H9 (cell line): ENCODE data around the gene IZUMO4. TPM values are rescaled to one million over a fixed set of nuclear protein-coding genes. Genes with fewer than 3 reads are reported as not detected.

Source experiments
- DNase-seq: peaks from one replicate; pipeline ENCODE4 v3.0.0-alpha.2; 2017
- H2AFZ ChIP-seq: one replicate; pipeline ENCODE4 v1.6.1; 2013; ENCODE audit warnings: mild to moderate bottlenecking, low read length, control low read depth, moderate library complexity
- H2AK5ac ChIP-seq: 2 replicates; pipeline ENCODE4 v1.6.1; 2013; ENCODE audit warnings: low read length, control low read depth, mixed read lengths; ENCODE audit not compliant: insufficient read length
- H2BK120ac ChIP-seq: one replicate; pipeline ENCODE4 v1.6.1; 2013; ENCODE audit warnings: low read depth, mild to moderate bottlenecking, low read length, control low read depth, inconsistent platforms; ENCODE audit not compliant: poor library complexity, severe bottlenecking
- H2BK12ac ChIP-seq: 2 replicates; pipeline ENCODE4 v1.6.1; 2013; ENCODE audit warnings: low read length, control low read depth, mixed read lengths, low read depth; ENCODE audit not compliant: insufficient read length
- H2BK15ac ChIP-seq: 2 replicates; pipeline ENCODE4 v1.6.1; 2013; ENCODE audit warnings: low read depth, low read length, control low read depth
- H2BK20ac ChIP-seq: one replicate; pipeline ENCODE4 v1.6.1; 2013; ENCODE audit warnings: low read depth, mild to moderate bottlenecking, low read length, control low read depth, inconsistent platforms; ENCODE audit not compliant: poor library complexity, severe bottlenecking
- H2BK5ac ChIP-seq: 2 replicates; pipeline ENCODE4 v1.6.1; 2013; ENCODE audit warnings: low read length, control low read depth, mixed read lengths; ENCODE audit not compliant: insufficient read length
- H3K14ac ChIP-seq: 2 replicates; pipeline ENCODE4 v1.6.1; 2013; ENCODE audit warnings: low read length, control low read depth; ENCODE audit not compliant: insufficient read depth
- H3K18ac ChIP-seq: 2 replicates; pipeline ENCODE4 v1.6.1; 2013; ENCODE audit warnings: low read depth, mild to moderate bottlenecking, mixed read lengths, low read length, control low read depth; ENCODE audit not compliant: insufficient read length
- H3K23ac ChIP-seq: 2 replicates; pipeline ENCODE4 v1.6.1; 2013; ENCODE audit warnings: low read length, control low read depth, mixed read lengths, low read depth; ENCODE audit not compliant: insufficient read length
- H3K23me2 ChIP-seq: 2 replicates; pipeline ENCODE4 v1.6.1; 2013; ENCODE audit warnings: low read depth, mild to moderate bottlenecking, mixed read lengths, low read length, control low read depth; ENCODE audit not compliant: insufficient read length, poor library complexity, severe bottlenecking
- H3K27ac ChIP-seq: 2 replicates; pipeline ENCODE4 v1.5.1; 2013; ENCODE audit warnings: low read length, control low read depth, mixed read lengths, low read depth; ENCODE audit not compliant: insufficient read length
- H3K27me3 ChIP-seq: 2 replicates; pipeline ENCODE4 v1.6.1; 2013; ENCODE audit warnings: low read length, control low read depth, inconsistent platforms; ENCODE audit not compliant: insufficient read depth
- H3K4ac ChIP-seq: 2 replicates; pipeline ENCODE4 v1.6.1; 2013; ENCODE audit warnings: low read depth, mild to moderate bottlenecking, control low read depth, inconsistent platforms, low read length, moderate library complexity
- H3K4me1 ChIP-seq: 2 replicates; pipeline ENCODE4 v1.6.1; 2013; ENCODE audit warnings: low read length, control low read depth, inconsistent platforms; ENCODE audit not compliant: insufficient read depth
- H3K4me2 ChIP-seq: 2 replicates; pipeline ENCODE4 v1.6.1; 2013; ENCODE audit warnings: low read length, control low read depth, mixed read lengths; ENCODE audit not compliant: insufficient read length, insufficient read depth
- H3K56ac ChIP-seq: 2 replicates; pipeline ENCODE4 v1.6.1; 2013; ENCODE audit warnings: low read depth, mild to moderate bottlenecking, mixed read lengths, low read length, control low read depth; ENCODE audit not compliant: insufficient read length
- H3K79me1 ChIP-seq: 2 replicates; pipeline ENCODE4 v1.6.1; 2013; ENCODE audit warnings: low read depth, mild to moderate bottlenecking, moderate library complexity, low read length, control low read depth, inconsistent platforms; ENCODE audit not compliant: insufficient read depth, poor library complexity, severe bottlenecking
- H3K79me2 ChIP-seq: 2 replicates; pipeline ENCODE4 v1.6.1; 2013; ENCODE audit warnings: low read length, control low read depth, inconsistent platforms; ENCODE audit not compliant: insufficient read depth
- H3K9ac ChIP-seq: 2 replicates; pipeline ENCODE4 v1.6.1; 2013; ENCODE audit warnings: low read length, control low read depth, mixed read lengths; ENCODE audit not compliant: insufficient read length; ENCODE audit errors: extremely low read depth
- H3K9me3 ChIP-seq: one replicate; pipeline ENCODE4 v1.6.1; 2013; ENCODE audit warnings: low read depth, low read length, inconsistent platforms; ENCODE audit not compliant: control insufficient read depth
- H3T11ph ChIP-seq: one replicate; pipeline ENCODE4 v1.6.1; 2013; ENCODE audit warnings: mild to moderate bottlenecking, low read length, control low read depth, inconsistent platforms
- H4K20me1 ChIP-seq: one replicate; pipeline ENCODE4 v1.6.1; 2013; ENCODE audit not compliant: control insufficient read depth, insufficient read length, insufficient read depth
- H4K5ac ChIP-seq: 2 replicates; pipeline ENCODE4 v1.6.1; 2013; ENCODE audit warnings: low read depth, mild to moderate bottlenecking, mixed read lengths, low read length, control low read depth; ENCODE audit not compliant: insufficient read length
- H4K8ac ChIP-seq: replicated peaks from 2 replicates; pipeline ENCODE4 v1.6.1; 2013; ENCODE audit warnings: low read length, control low read depth, mixed read lengths, low read depth; ENCODE audit not compliant: insufficient read length
- H4K91ac ChIP-seq: 2 replicates; pipeline ENCODE4 v1.6.1; 2013; ENCODE audit warnings: low read depth, mild to moderate bottlenecking, moderate library complexity, mixed read lengths, low read length, control low read depth; ENCODE audit not compliant: insufficient read length
- H3K27ac Mint-ChIP-seq, 3 experiments: 2 replicates in 2 of 3; 3 replicates in 1 of 3; pipeline ENCODE4 v1.8.0; 2020 to 2021; ENCODE audit warnings: mixed read lengths in 3 of 3, mild to moderate bottlenecking in 1 of 3, moderate library complexity in 1 of 3
- H3K27me3 Mint-ChIP-seq: 2 replicates; pipeline ENCODE4 v1.8.0; 2021; ENCODE audit warnings: low read depth, mild to moderate bottlenecking, moderate library complexity, mixed read lengths
- H3K36me3 Mint-ChIP-seq, 3 experiments: 2 replicates in 2 of 3; 3 replicates in 1 of 3; pipeline ENCODE4 v1.8.0; 2020 to 2021; ENCODE audit warnings: low read depth in 3 of 3, mixed read lengths in 3 of 3; ENCODE audit not compliant: insufficient read depth in 1 of 3
- H3K4me1 Mint-ChIP-seq, 2 experiments: 2 replicates each; pipeline ENCODE4 v1.8.0; 2020; ENCODE audit warnings: mixed read lengths in 2 of 2
- H3K4me3 Mint-ChIP-seq, 2 experiments: 2 replicates in 1 of 2; 3 replicates in 1 of 2; pipeline ENCODE4 v1.8.0; 2020 to 2021; ENCODE audit warnings: mild to moderate bottlenecking in 2 of 2, mixed read lengths in 2 of 2, moderate library complexity in 1 of 2
- H3K9me3 Mint-ChIP-seq, 2 experiments: 2 replicates in 1 of 2; 3 replicates in 1 of 2; pipeline ENCODE4 v1.8.0; 2020; ENCODE audit warnings: mild to moderate bottlenecking in 2 of 2, mixed read lengths in 2 of 2, moderate library complexity in 1 of 2
- CTCF ChIP-seq: fragments of 200-600 bp; sonication (generic); conservative IDR thresholded peaks from 3 replicates; pipeline ENCODE4 v1.8.0; 2021; ENCODE audit warnings: antibody characterized with exemption, mild to moderate bottlenecking
- WGBS: extraction: QIAGEN DNeasy Blood & Tissue Kit; methylation state at CpG from one replicate; pipeline ENCODE4 v1.1.7; 2013; ENCODE audit warnings: missing lambda C conversion rate, low lambda C conversion rate, mixed read lengths; ENCODE audit not compliant: insufficient read length; ENCODE audit errors: extremely low coverage; 5-methylcytosine and 5-hydroxymethylcytosine counted together
- total RNA-seq: library from RNA; stranded (reverse); gene quantifications from 2 replicates; pipeline ENCODE4 v1.2.1, GENCODE V29; 2021

IZUMO4 gene
- total RNA-seq, 1 experiment from 2014 or later: 2.1 TPM

GRCh38 chr19:2103045-2103707 is 6.5 kb downstream of the IZUMO4 start:
- Histone ChIP-seq H4K91ac (no peak overlapping the region), H3K9me3 (peaks cover 5% of the 10 kb centered on the region), H2BK5ac (no peak overlapping the region), H3K27me3 (no peaks in the 10 kb centered on the region), H3K23ac (no peak overlapping the region), H2AK5ac (no peak overlapping the region), H2AFZ (no peak overlapping the region), H2BK20ac (no peak overlapping the region), H3K18ac (no peak overlapping the region), H2BK120ac (no peak overlapping the region), H4K8ac (no peak overlapping the region), H2BK15ac (no peak overlapping the region), H3T11ph (no peak overlapping the region), H3K27ac (no peak overlapping the region), H3K56ac (no peak overlapping the region), H4K20me1 (no peaks in the 10 kb centered on the region), H2BK12ac (no peak overlapping the region), H3K4me2 (no peak overlapping the region), H3K4me1 (no peaks in the 10 kb centered on the region), H3K79me1 (no peaks in the 10 kb centered on the region), H4K5ac (no peak overlapping the region), H3K4ac (no peak overlapping the region), H3K23me2 (no peaks in the 10 kb centered on the region), H3K14ac (no peak overlapping the region; the same call in 1 of the 2 replicates), H3K9ac (no peak overlapping the region), H3K79me2 (peaks cover 2% of the 10 kb centered on the region; the same call in 1 of the 2 replicates)
- Mint-ChIP-seq H3K27me3 (no peaks in the 10 kb centered on the region; the same call in 1 of the 2 replicates), H3K4me1 (no peaks in the 10 kb centered on the region), H3K36me3 (peaks cover 48 to 80% (median 75%) of the 10 kb centered on the region in 3 experiments), H3K27ac (no peak overlapping the region), H3K4me3 (no peak overlapping the region), H3K9me3 (peaks cover 14 to 18% of the 10 kb centered on the region in 2 experiments; a peak in 4 of 5 replicates)
- no peak for TF ChIP-seq CTCF
- no peak for DNase-seq
- WGBS: no CpG with 5 or more reads among the region's 20 CpGs
